GM18868 (cell line): Measurements from ENCODE around the gene ELMO1.

Experiments used
- ATAC-seq: cut with Tn5 transposase; IDR thresholded peaks from one replicate; pipeline ENCODE4 v1.9.1; 2021; ENCODE audit warnings: mild to moderate bottlenecking, moderate library complexity; ENCODE audit not compliant: unreplicated experiment

The ELMO1 gene

GRCh38 chr7:37379546-37380277, 69.0 kb downstream of the ELMO1 start:
- ATAC-seq, result no peak

- no peak for ATAC-seq
Observed at GRCh38 chr7:37377231-37377630, 71.4 kb downstream of the ELMO1 start.

- ATAC-seq, result no peak
Observed at GRCh38 chr7:37376386-37376785, 72.3 kb downstream of the ELMO1 start.

GRCh38 chr7:37372750-37373149, 75.9 kb downstream of the ELMO1 start:
- no peak for ATAC-seq

GRCh38 chr7:37371755-37372154, 76.9 kb downstream of the ELMO1 start:
- no peak for ATAC-seq

GRCh38 chr7:37369906-37370305, 78.8 kb downstream of the ELMO1 start:
- ATAC-seq, result no peak

GRCh38 chr7:37368540-37368939, 80.1 kb downstream of the ELMO1 start:
- ATAC-seq, result no peak

- no peak for ATAC-seq
Observed at GRCh38 chr7:37367010-37367409, 81.7 kb downstream of the ELMO1 start.

- no peak for ATAC-seq
Observed at GRCh38 chr7:37366445-37366844, 82.2 kb downstream of the ELMO1 start.

- ATAC-seq, result no peak
Observed at GRCh38 chr7:37365405-37365804, 83.3 kb downstream of the ELMO1 start.

GRCh38 chr7:37364856-37365255, 83.8 kb downstream of the ELMO1 start:
- ATAC-seq, result no peak

- ATAC-seq, result no peak
Observed at GRCh38 chr7:37363536-37364491, 84.8 kb downstream of the ELMO1 start.

- ATAC-seq, result no peak
Observed at GRCh38 chr7:37362802-37363201, 85.9 kb downstream of the ELMO1 start.

GRCh38 chr7:37360484-37360883, 88.2 kb downstream of the ELMO1 start:
- ATAC-seq, result no peak

GRCh38 chr7:37359662-37360444, 88.8 kb downstream of the ELMO1 start:
- no peak for ATAC-seq

GRCh38 chr7:37359180-37359579, 89.5 kb downstream of the ELMO1 start:
- no peak for ATAC-seq

GRCh38 chr7:37357637-37357996, 91.0 kb downstream of the ELMO1 start:
- no peak for ATAC-seq

GRCh38 chr7:37356911-37357636, 91.6 kb downstream of the ELMO1 start:
- ATAC-seq, result no peak

GRCh38 chr7:37354656-37355131, 94.0 kb downstream of the ELMO1 start:
- peak; percentile 65 for ATAC-seq

GRCh38 chr7:37353949-37354655, 94.6 kb downstream of the ELMO1 start:
- no peak for ATAC-seq
